Effector memory CD8-positive, alpha-beta T cell (primary cell): ENCODE data around the gene POLN.

Source experiments
- ATAC-seq: fragments of 150-1000 bp; cut with Tn5 transposase; replicated peaks from 2 replicates; pipeline ENCODE4 v1.10.0; 2021; ENCODE audit warnings: mild to moderate bottlenecking, moderate library complexity
- DNase-seq, 3 experiments: peaks; one replicate each; pipeline ENCODE4 v3.0.0; 2021
- H3K27ac Mint-ChIP-seq, 2 donors: one replicate each; pipeline ENCODE4 v1.8.0; 2022; ENCODE audit warnings: mild to moderate bottlenecking in 2 of 2, mixed read lengths in 2 of 2, moderate library complexity in 2 of 2
- H3K27me3 Mint-ChIP-seq, 2 donors: one replicate each; pipeline ENCODE4 v1.8.0; 2022; ENCODE audit warnings: mixed read lengths in 2 of 2
- H3K36me3 Mint-ChIP-seq: one replicate; pipeline ENCODE4 v1.8.0; 2022; ENCODE audit warnings: mild to moderate bottlenecking, moderate library complexity, mixed read lengths; ENCODE audit not compliant: insufficient read depth
- H3K4me1 Mint-ChIP-seq, 2 donors: one replicate each; pipeline ENCODE4 v1.8.0; 2022; ENCODE audit warnings: low read depth in 2 of 2, mixed read lengths in 2 of 2
- H3K4me3 Mint-ChIP-seq, 2 donors: one replicate each; pipeline ENCODE4 v1.8.0; 2022; ENCODE audit warnings: mild to moderate bottlenecking in 2 of 2, mixed read lengths in 2 of 2, moderate library complexity in 2 of 2
- H3K9me3 Mint-ChIP-seq, 2 donors: one replicate each; pipeline ENCODE4 v1.8.0; 2022; ENCODE audit warnings: mixed read lengths in 2 of 2

The POLN gene

GRCh38 chr4:2151544-2151943 lies 90.4 kb downstream of the POLN start:
- ATAC-seq: no peak
- Mint-ChIP-seq H3K27ac (no peak overlapping the region), H3K4me1 (no peaks in the 10 kb centered on the region), H3K27me3 (peaks cover 0 to 7% of the 10 kb centered on the region in 2 donors), H3K4me3 (no peak overlapping the region), H3K36me3 (no peaks in the 10 kb centered on the region), H3K9me3 (no peaks in the 10 kb centered on the region)
- DNase-seq: no peak

GRCh38 chr4:2150076-2150475 lies 91.8 kb downstream of the POLN start:
- H3K36me3 Mint-ChIP-seq: no peaks in the 10 kb centered on the region
- ATAC-seq (no peak), DNase-seq (no peak)
- no peak overlapping the region for H3K27ac Mint-ChIP-seq
- peaks cover 0 to 7% of the 10 kb centered on the region in 2 donors for H3K27me3 Mint-ChIP-seq
- no peaks in the 10 kb centered on the region for H3K9me3 Mint-ChIP-seq
- no peak overlapping the region for H3K4me3 Mint-ChIP-seq
- H3K4me1 Mint-ChIP-seq: no peaks in the 10 kb centered on the region

GRCh38 chr4:2142630-2143427 lies 99.1 kb downstream of the POLN start:
- no peak for DNase-seq

GRCh38 chr4:2141762-2142451 lies 100.0 kb downstream of the POLN start:
- DNase-seq (no peak), ATAC-seq (no peak)
- no peaks in the 10 kb centered on the region for H3K4me1 Mint-ChIP-seq
- H3K4me3 Mint-ChIP-seq: no peak overlapping the region
- no peaks in the 10 kb centered on the region for H3K36me3 Mint-ChIP-seq
- H3K9me3 Mint-ChIP-seq: no peaks in the 10 kb centered on the region
- peaks cover 7 to 27% of the 10 kb centered on the region in 2 donors for H3K27me3 Mint-ChIP-seq
- no peak overlapping the region for H3K27ac Mint-ChIP-seq

More at GRCh38 chr4:2142630-2143427, 99.1 kb downstream of the POLN start:
- Mint-ChIP-seq H3K4me3 (no peak overlapping the region), H3K9me3 (no peaks in the 10 kb centered on the region), H3K27ac (no peak overlapping the region), H3K36me3 (no peaks in the 10 kb centered on the region), H3K27me3 (peaks cover 3 to 26% of the 10 kb centered on the region in 2 donors), H3K4me1 (no peaks in the 10 kb centered on the region)
- ATAC-seq: no peak

- Mint-ChIP-seq H3K27ac (no peak overlapping the region), H3K4me3 (no peak overlapping the region), H3K27me3 (peaks cover 7 to 34% of the 10 kb centered on the region in 2 donors), H3K4me1 (no peaks in the 10 kb centered on the region), H3K9me3 (no peaks in the 10 kb centered on the region), H3K36me3 (no peaks in the 10 kb centered on the region)
- DNase-seq (no peak), ATAC-seq (no peak)
These were observed 100.7 kb downstream of the POLN start for GRCh38 chr4:2141022-2141761.

GRCh38 chr4:2138846-2139500 lies 102.9 kb downstream of the POLN start:
- Mint-ChIP-seq H3K27ac (no peak overlapping the region), H3K36me3 (no peaks in the 10 kb centered on the region), H3K4me1 (peaks cover 8 to 12% of the 10 kb centered on the region in 2 donors), H3K9me3 (no peaks in the 10 kb centered on the region), H3K4me3 (no peak overlapping the region), H3K27me3 (peaks cover 7 to 48% of the 10 kb centered on the region in 2 donors)
- ATAC-seq: no peak
- no peak for DNase-seq

GRCh38 chr4:2136726-2137125 lies 105.2 kb downstream of the POLN start:
- ATAC-seq: no peak
- H3K27me3 Mint-ChIP-seq: peaks cover 7 to 37% of the 10 kb centered on the region in 2 donors
- H3K27ac Mint-ChIP-seq: no peak overlapping the region
- peaks cover 8 to 12% of the 10 kb centered on the region in 2 donors for H3K4me1 Mint-ChIP-seq
- H3K36me3 Mint-ChIP-seq: no peaks in the 10 kb centered on the region
- no peak for DNase-seq
- no peak overlapping the region for H3K4me3 Mint-ChIP-seq
- peaks cover 0 to 4% of the 10 kb centered on the region in 2 donors for H3K9me3 Mint-ChIP-seq

GRCh38 chr4:2135083-2135482 lies 106.8 kb downstream of the POLN start:
- Mint-ChIP-seq H3K36me3 (no peaks in the 10 kb centered on the region), H3K9me3 (peaks cover 2 to 8% of the 10 kb centered on the region in 2 donors), H3K4me3 (no peak overlapping the region), H3K27me3 (peaks cover 7 to 37% of the 10 kb centered on the region in 2 donors), H3K27ac (peak overlapping the region in 1 of 2 donors; percentile 41), H3K4me1 (peaks cover 8 to 12% of the 10 kb centered on the region in 2 donors)
- peak; percentile 44 for ATAC-seq
- no peak for DNase-seq

- Mint-ChIP-seq H3K27me3 (peaks cover under 1 to 25% of the 10 kb centered on the region in 2 donors), H3K36me3 (no peaks in the 10 kb centered on the region), H3K4me1 (peaks cover 8 to 12% of the 10 kb centered on the region in 2 donors), H3K9me3 (peaks cover 2 to 8% of the 10 kb centered on the region in 2 donors), H3K27ac (no peak overlapping the region), H3K4me3 (no peak overlapping the region)
- DNase-seq (no peak), ATAC-seq (no peak)
These were observed 109.5 kb downstream of the POLN start for GRCh38 chr4:2132438-2132837.

- Mint-ChIP-seq H3K27ac (no peak overlapping the region), H3K27me3 (peaks cover 0 to 22% of the 10 kb centered on the region in 2 donors), H3K4me3 (no peak overlapping the region), H3K9me3 (peaks cover 2 to 8% of the 10 kb centered on the region in 2 donors), H3K36me3 (no peaks in the 10 kb centered on the region), H3K4me1 (no peaks in the 10 kb centered on the region)
- ATAC-seq (no peak), DNase-seq (no peak)
These were observed 114.2 kb downstream of the POLN start for GRCh38 chr4:2127609-2128332.

GRCh38 chr4:2126309-2127043 lies 115.4 kb downstream of the POLN start:
- H3K27me3 Mint-ChIP-seq: peaks cover 0 to 22% of the 10 kb centered on the region in 2 donors
- H3K27ac Mint-ChIP-seq: no peak overlapping the region
- no peaks in the 10 kb centered on the region for H3K4me1 Mint-ChIP-seq
- no peak for DNase-seq
- peaks cover 0 to 2% of the 10 kb centered on the region in 2 donors for H3K9me3 Mint-ChIP-seq
- no peaks in the 10 kb centered on the region for H3K36me3 Mint-ChIP-seq
- no peak for ATAC-seq
- H3K4me3 Mint-ChIP-seq: no peak overlapping the region

- H3K27me3 Mint-ChIP-seq: peaks cover 0 to 22% of the 10 kb centered on the region in 2 donors
- no peak overlapping the region for H3K4me3 Mint-ChIP-seq
- H3K4me1 Mint-ChIP-seq: no peaks in the 10 kb centered on the region
- H3K36me3 Mint-ChIP-seq: no peaks in the 10 kb centered on the region
- H3K9me3 Mint-ChIP-seq: no peaks in the 10 kb centered on the region
- DNase-seq: no peak
- no peak for ATAC-seq
- H3K27ac Mint-ChIP-seq: no peak overlapping the region
These were observed 116.1 kb downstream of the POLN start for GRCh38 chr4:2125831-2126230.
